Left ventricle myocardium inferior (tissue), 1 donor: ENCODE measurements around the gene RFTN1. TPM values are rescaled to one million over a fixed set of nuclear protein-coding genes. Genes with fewer than 3 reads are reported as not detected.
"Not testable (repeated sequence)": the region's sequence is repeated elsewhere in the genome, so short reads cannot be mapped to it uniquely, and the experiment has no call there.

Experiments
- DNase-seq: peaks from one replicate; pipeline ENCODE4 v3.0.0-alpha.2; 2020
- H3K27ac ChIP-seq: fragments of 200-600 bp; replicated peaks from 2 replicates; pipeline ENCODE4 v1.8.0; 2021
- H3K27me3 ChIP-seq: fragments of 200-600 bp; 2 replicates; pipeline ENCODE4 v1.8.0; 2021; ENCODE audit warnings: low read depth
- H3K36me3 ChIP-seq: fragments of 200-600 bp; 2 replicates; pipeline ENCODE4 v1.8.0; 2021
- H3K4me1 ChIP-seq: fragments of 200-600 bp; 2 replicates; pipeline ENCODE4 v1.8.0; 2021
- H3K4me3 ChIP-seq: fragments of 200-600 bp; 2 replicates; pipeline ENCODE4 v1.8.0; 2021; ENCODE audit warnings: mild to moderate bottlenecking, moderate library complexity
- H3K9me3 ChIP-seq: fragments of 200-600 bp; replicated peaks from 2 replicates; pipeline ENCODE4 v1.8.0; 2021
- CTCF ChIP-seq: fragments of 200-600 bp; IDR thresholded peaks from 2 replicates; pipeline ENCODE4 v1.8.0; 2021; ENCODE audit warnings: antibody characterized with exemption, mild to moderate bottlenecking, borderline replicate concordance
- intact Hi-C: fragments of 100-400 bp; cut with micrococcal nuclease; formaldehyde crosslinking; loops from one replicate; pipeline ENCODE4 v1.11.0; 2022
- total RNA-seq: library from RNA; stranded (reverse); fragmentation: NEBNext Ultra II Directional; extraction: Animal tissue kit (Norgen Biotek cat#: 25700); gene quantifications from one replicate; pipeline ENCODE4 v1.2.1, GENCODE V29; 2021
- donor health status: DM: no; HTN: yes; CAD: no; lungs with severe emphysema.

The RFTN1 gene
- total RNA-seq, 1 donor from 2014 or later: 22.9 TPM

- TF ChIP-seq CTCF: no peak
- Histone ChIP-seq H3K9me3 (no peaks in the 10 kb centered on the region), H3K4me1 (peaks cover 41% of the 10 kb centered on the region), H3K27ac (no peak overlapping the region), H3K36me3 (peaks cover 65% of the 10 kb centered on the region), H3K27me3 (no peaks in the 10 kb centered on the region), H3K4me3 (no peak overlapping the region)
- DNase-seq: no peak
- intact Hi-C loops: no loop called here
These were observed 197.9 kb downstream of the RFTN1 start for GRCh38 chr3:16315623-16316022.

- Histone ChIP-seq H3K4me1 (peaks cover 39% of the 10 kb centered on the region), H3K36me3 (peaks cover 52% of the 10 kb centered on the region), H3K9me3 (no peaks in the 10 kb centered on the region), H3K4me3 (no peak overlapping the region), H3K27ac (peak overlapping the region; percentile 81), H3K27me3 (no peaks in the 10 kb centered on the region)
- DNase-seq: no peak
- intact Hi-C loops: no loop called here
- no peak for TF ChIP-seq CTCF
These were observed 199.4 kb downstream of the RFTN1 start for GRCh38 chr3:16313886-16314645.

- TF ChIP-seq CTCF: no peak
- Histone ChIP-seq H3K4me3 (no peak overlapping the region), H3K4me1 (peaks cover 34% of the 10 kb centered on the region), H3K36me3 (peaks cover 38% of the 10 kb centered on the region), H3K9me3 (no peaks in the 10 kb centered on the region), H3K27ac (peak overlapping the region; percentile 81), H3K27me3 (no peaks in the 10 kb centered on the region)
- DNase-seq: peak; percentile 46
- intact Hi-C loops: no loop called here
These were observed 201.5 kb downstream of the RFTN1 start for GRCh38 chr3:16311960-16312451.

GRCh38 chr3:16310486-16310885, 203.0 kb downstream of the RFTN1 start:
- intact Hi-C loops, DNase-seq, H3K9me3 ChIP-seq, H3K27me3 ChIP-seq, H3K4me3 ChIP-seq, H3K27ac ChIP-seq: not testable (repeated sequence)
- peaks cover 23% of the 10 kb centered on the region for H3K36me3 ChIP-seq
- peaks cover 34% of the 10 kb centered on the region for H3K4me1 ChIP-seq

- intact Hi-C loops: no loop called here
- DNase-seq: no peak
- no peaks in the 10 kb centered on the region for H3K9me3 ChIP-seq
- H3K27ac ChIP-seq: no peak overlapping the region
- H3K4me1 ChIP-seq: peaks cover 43% of the 10 kb centered on the region
- H3K36me3 ChIP-seq: peaks cover 17% of the 10 kb centered on the region
- no peak overlapping the region for H3K4me3 ChIP-seq
- H3K27me3 ChIP-seq: no peaks in the 10 kb centered on the region
- no peak for TF ChIP-seq CTCF
These were observed 203.9 kb downstream of the RFTN1 start for GRCh38 chr3:16309558-16309957.

GRCh38 chr3:16308727-16309126, 204.8 kb downstream of the RFTN1 start:
- H3K27ac ChIP-seq: no peak overlapping the region
- DNase-seq: no peak
- peaks cover 15% of the 10 kb centered on the region for H3K36me3 ChIP-seq
- no peak overlapping the region for H3K4me3 ChIP-seq
- peaks cover 49% of the 10 kb centered on the region for H3K4me1 ChIP-seq
- intact Hi-C loops: no loop called here
- no peak for TF ChIP-seq CTCF
- H3K9me3 ChIP-seq: no peaks in the 10 kb centered on the region
- H3K27me3 ChIP-seq: no peaks in the 10 kb centered on the region
